ENCODE measurements around the gene MIGA2.

DNA sequence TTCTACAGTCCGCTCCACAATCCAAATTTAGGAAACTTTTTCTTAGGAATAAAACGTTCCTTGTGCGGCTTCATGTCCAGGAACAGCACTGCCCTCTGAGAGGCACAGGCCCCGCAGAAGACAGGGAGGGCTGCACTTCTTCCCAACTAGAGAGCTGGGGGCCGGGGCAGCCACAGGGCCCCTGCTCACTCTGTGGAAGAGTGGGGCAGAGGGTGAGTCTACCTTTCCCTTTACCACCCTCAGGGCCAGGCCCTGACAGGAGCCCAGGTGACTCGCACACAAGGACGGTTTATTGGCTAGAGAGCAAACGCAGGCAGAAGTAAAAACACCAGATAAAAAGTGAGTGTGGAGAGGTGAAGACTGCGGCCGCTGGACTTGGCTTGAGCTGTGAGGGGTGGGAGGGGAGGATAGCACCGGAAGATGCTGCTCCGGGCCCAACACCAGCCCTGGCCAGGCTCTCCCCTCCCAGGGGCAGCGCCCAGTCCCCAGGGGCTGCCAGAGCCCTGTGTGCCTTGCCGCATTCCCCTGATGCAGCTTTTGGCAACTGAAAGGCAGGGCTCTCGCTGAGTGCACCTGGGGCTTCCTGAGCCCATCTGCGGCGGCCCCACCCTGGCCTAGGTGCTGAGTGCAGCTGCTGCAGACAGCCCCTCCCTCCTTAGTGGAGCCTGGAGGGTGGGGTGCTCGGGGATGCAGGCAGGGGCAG is 28.5 kb upstream of the MIGA2 start:
- TF ChIP-seq, protein P1, sequence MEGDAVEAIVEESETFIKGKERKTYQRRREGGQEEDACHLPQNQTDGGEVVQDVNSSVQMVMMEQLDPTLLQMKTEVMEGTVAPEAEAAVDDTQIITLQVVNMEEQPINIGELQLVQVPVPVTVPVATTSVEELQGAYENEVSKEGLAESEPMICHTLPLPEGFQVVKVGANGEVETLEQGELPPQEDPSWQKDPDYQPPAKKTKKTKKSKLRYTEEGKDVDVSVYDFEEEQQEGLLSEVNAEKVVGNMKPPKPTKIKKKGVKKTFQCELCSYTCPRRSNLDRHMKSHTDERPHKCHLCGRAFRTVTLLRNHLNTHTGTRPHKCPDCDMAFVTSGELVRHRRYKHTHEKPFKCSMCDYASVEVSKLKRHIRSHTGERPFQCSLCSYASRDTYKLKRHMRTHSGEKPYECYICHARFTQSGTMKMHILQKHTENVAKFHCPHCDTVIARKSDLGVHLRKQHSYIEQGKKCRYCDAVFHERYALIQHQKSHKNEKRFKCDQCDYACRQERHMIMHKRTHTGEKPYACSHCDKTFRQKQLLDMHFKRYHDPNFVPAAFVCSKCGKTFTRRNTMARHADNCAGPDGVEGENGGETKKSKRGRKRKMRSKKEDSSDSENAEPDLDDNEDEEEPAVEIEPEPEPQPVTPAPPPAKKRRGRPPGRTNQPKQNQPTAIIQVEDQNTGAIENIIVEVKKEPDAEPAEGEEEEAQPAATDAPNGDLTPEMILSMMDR (IDR thresholded peaks at IDR 0.05), result no peak
- no peak for TF ChIP-seq POLR2A (IDR thresholded peaks at IDR 0.05)
